ENCODE results near the gene ALDH3A1. TPM values are rescaled to one million over a fixed set of nuclear protein-coding genes. Genes with fewer than 3 reads are reported as not detected.

ALDH3A1 gene
- total and polyA plus RNA-seq, 2 of the 4 experiments (the other 2 are of a cell fraction) = not detected

DNA sequence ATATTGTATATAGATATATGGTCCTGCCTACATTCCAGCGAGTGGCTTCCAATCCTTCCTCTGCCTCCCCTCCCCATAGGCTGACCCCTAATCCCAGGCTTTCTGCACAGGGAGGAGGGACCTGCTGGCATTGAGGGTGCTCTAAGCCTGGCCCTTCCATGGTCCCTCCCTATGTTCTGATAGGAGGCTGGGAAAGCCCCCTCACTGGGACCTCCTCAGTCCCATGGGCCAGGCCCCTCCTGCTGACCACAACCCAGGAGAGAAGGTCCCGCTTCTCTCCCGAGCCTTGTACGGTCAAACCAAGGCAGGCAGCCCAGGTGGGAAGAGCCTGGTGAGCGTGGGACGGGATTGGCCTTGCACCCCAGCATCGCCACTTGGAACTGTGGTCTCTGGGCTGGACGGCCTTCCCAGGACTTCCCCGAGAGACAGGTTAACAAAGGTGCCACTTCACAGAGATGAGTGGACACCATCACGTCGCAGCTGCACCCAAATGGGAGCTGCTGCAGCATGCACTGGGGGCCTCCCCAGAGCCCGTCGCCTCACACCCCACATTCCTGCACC is 859 bp downstream of the ALDH3A1 start:
- POLR2A ChIA-PET (ENCODE audit: unreplicated experiment) = no interaction called here
- Histone ChIP-seq H3K56ac (ENCODE audit: extremely low read depth, insufficient read depth, low read length) (no peak overlapping the region), H3K79me1 (ENCODE audit: low read depth in 1 of 2, low read length in 2 of 2) (no peaks in the 10 kb centered on the region), H2BK20ac (ENCODE audit: low read depth, low read length) (no peak overlapping the region), H4K20me1 (ENCODE audit: insufficient read depth, low read length) (no peaks in the 10 kb centered on the region; the same call in 1 of the 2 replicates), H3K4me1 (ENCODE audit: control insufficient read depth, insufficient read depth, low read length) (no peaks in the 10 kb centered on the region), H2AFZ (replicated peaks; ENCODE audit: low read length, poor library complexity) (no peak overlapping the region), H3K9me3 (ENCODE audit: control insufficient read depth, insufficient read depth, low read length) (no peaks in the 10 kb centered on the region), H3K27ac (ENCODE audit: insufficient read depth, low read length) (no peak overlapping the region), H3K14ac (replicated peaks; ENCODE audit: low read depth, low read length) (no peak overlapping the region), H3K4me3 (ENCODE audit: insufficient read depth, low read depth, low read length) (no peak overlapping the region), H3K18ac (ENCODE audit: low read depth, low read length) (no peak overlapping the region), H4K91ac (ENCODE audit: insufficient read depth, low read depth, low read length) (no peak overlapping the region), H4K5ac (ENCODE audit: low read depth, low read length) (no peak overlapping the region), H4K8ac (ENCODE audit: low read depth in 2 of 2, low read length in 2 of 2) (no peak overlapping the region), H3K36me3 (ENCODE audit: control insufficient read depth, insufficient read depth, low read length) (no peaks in the 10 kb centered on the region), H3K23ac (ENCODE audit: low read depth, low read length) (no peak overlapping the region), H2BK120ac (ENCODE audit: low read depth, low read length) (no peak overlapping the region), H2AK9ac (replicated peaks; ENCODE audit: low read depth, low read length, poor library complexity) (no peak overlapping the region), H3K4ac (ENCODE audit: low read depth, low read length) (no peak overlapping the region), H3K4me2 (ENCODE audit: low read depth, low read length) (no peak overlapping the region), H3K27me3 (ENCODE audit: control insufficient read depth, insufficient read depth, low read length) (peaks cover 38% of the 10 kb centered on the region), H2BK5ac (ENCODE audit: low read depth, low read length, poor library complexity, severe bottlenecking) (no peak overlapping the region), H3K9me1 (ENCODE audit: insufficient read depth, low read length) (no peaks in the 10 kb centered on the region), H2AK5ac (ENCODE audit: low read depth, low read length) (no peak overlapping the region), H2BK15ac (ENCODE audit: low read depth, low read length) (no peak overlapping the region), H3K9ac (ENCODE audit: low read depth, low read length) (no peak overlapping the region)
- TF ChIP-seq, protein P1, sequence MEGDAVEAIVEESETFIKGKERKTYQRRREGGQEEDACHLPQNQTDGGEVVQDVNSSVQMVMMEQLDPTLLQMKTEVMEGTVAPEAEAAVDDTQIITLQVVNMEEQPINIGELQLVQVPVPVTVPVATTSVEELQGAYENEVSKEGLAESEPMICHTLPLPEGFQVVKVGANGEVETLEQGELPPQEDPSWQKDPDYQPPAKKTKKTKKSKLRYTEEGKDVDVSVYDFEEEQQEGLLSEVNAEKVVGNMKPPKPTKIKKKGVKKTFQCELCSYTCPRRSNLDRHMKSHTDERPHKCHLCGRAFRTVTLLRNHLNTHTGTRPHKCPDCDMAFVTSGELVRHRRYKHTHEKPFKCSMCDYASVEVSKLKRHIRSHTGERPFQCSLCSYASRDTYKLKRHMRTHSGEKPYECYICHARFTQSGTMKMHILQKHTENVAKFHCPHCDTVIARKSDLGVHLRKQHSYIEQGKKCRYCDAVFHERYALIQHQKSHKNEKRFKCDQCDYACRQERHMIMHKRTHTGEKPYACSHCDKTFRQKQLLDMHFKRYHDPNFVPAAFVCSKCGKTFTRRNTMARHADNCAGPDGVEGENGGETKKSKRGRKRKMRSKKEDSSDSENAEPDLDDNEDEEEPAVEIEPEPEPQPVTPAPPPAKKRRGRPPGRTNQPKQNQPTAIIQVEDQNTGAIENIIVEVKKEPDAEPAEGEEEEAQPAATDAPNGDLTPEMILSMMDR (conservative IDR thresholded peaks at IDR 0.05; ENCODE audit: low read depth, low read length) = no peak
- TF ChIP-seq USF2 (IDR thresholded peaks at IDR 0.05; ENCODE audit: low read depth, low read length) (no peak), RFX5 (IDR thresholded peaks at IDR 0.05; ENCODE audit: low read depth, low read length) (no peak), CEBPB (IDR thresholded peaks at IDR 0.05; ENCODE audit: low read depth, low read length) (no peak), POLR2A (IDR thresholded peaks at IDR 0.05; ENCODE audit: low read depth, low read length) (no peak), RCOR1 (IDR thresholded peaks at IDR 0.05; ENCODE audit: insufficient replicate concordance, low read length) (no peak)
- CTCF ChIA-PET = no interaction called here
- 76% methylated on average over 3 of the region's 13 CpGs; no CpG with 5 or more reads in 1 of the 2 experiments for WGBS, 2 experiments (ENCODE audit: extremely low coverage in 2 of 2, insufficient read length in 1 of 2)
- in situ Hi-C loops (cut with MboI; ENCODE audit: low sequenced_read_pairs) (no loop called here), dilution Hi-C loops (cut with HindIII; ENCODE audit: low sequenced_read_pairs, unreplicated experiment) (no loop called here), intact Hi-C loops (cut with micrococcal nuclease) (no loop called here)
- DNase-seq = no peak
- no TSS peak for BruUV-seq (replicated peaks)
- no peak for ATAC-seq (ENCODE audit: low read depth)
